Adipocyte (in vitro differentiated cells): ENCODE data around the gene ADD2.

ENCODE experiments used
- DNase-seq: peaks from one replicate; pipeline ENCODE4 v3.0.0-alpha.2; 2015; ENCODE audit warnings: low read depth
- H3K27me3 ChIP-seq: replicated peaks from 2 replicates; pipeline ENCODE4 v1.7.0; 2013; ENCODE audit warnings: mild to moderate bottlenecking, low read length, moderate library complexity; ENCODE audit not compliant: control insufficient read depth, insufficient read depth
- H3K36me3 ChIP-seq: 2 replicates; pipeline ENCODE4 v1.7.0; 2013; ENCODE audit warnings: low read length, mild to moderate bottlenecking, moderate library complexity; ENCODE audit not compliant: control insufficient read depth, insufficient read depth, severe bottlenecking
- H3K4me1 ChIP-seq: 2 replicates; pipeline ENCODE4 v1.7.0; 2013; ENCODE audit warnings: mild to moderate bottlenecking, low read length, moderate library complexity; ENCODE audit not compliant: control insufficient read depth, insufficient read depth
- H3K4me3 ChIP-seq: 2 replicates; pipeline ENCODE4 v1.7.0; 2013; ENCODE audit warnings: mild to moderate bottlenecking, low read length, moderate library complexity
- H3K9ac ChIP-seq: 2 replicates; pipeline ENCODE4 v1.7.0; 2013; ENCODE audit warnings: mild to moderate bottlenecking, low read length, moderate library complexity
- H3K9me3 ChIP-seq: 2 replicates; pipeline ENCODE4 v1.7.0; 2013; ENCODE audit warnings: mild to moderate bottlenecking, low read length, moderate library complexity; ENCODE audit not compliant: control insufficient read depth

The ADD2 gene

DNA sequence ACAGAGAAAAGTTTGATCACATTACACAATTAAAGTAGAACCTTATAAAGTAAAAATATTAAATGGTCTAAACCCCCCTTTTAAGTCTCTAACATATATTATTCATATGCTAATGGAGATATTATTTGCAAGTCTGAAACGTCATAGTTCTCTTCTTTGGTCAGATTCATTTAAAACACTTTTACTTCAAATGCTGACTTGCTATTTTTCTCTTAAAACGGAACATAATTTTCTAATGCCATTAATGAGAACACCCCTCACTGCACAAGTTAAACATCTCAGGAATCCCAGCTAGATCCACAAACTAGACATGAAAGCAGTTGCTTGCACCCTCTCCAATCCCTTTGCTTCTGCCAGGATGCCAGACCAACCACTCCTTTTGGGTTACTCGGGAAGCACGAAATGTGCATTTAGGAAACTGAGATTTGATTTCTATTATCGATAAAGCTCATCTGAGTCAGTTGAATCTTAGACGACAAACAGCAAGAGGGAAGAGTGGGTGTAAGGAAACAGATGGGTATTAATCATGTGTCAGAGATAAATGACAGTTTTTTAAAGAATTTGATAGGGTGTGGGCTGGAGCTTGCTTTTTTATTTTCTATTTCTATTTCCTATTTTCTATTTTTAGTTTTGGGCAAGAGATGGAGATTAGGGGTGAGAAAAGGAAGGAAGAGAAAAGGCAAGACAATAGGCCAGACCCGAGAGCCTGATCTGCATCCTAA lies 1.5 kb downstream of the ADD2 start:
- Histone ChIP-seq H3K4me1 (peaks cover 5% of the 10 kb centered on the region), H3K4me3 (peak overlapping the region; percentile 41), H3K9ac (no peak overlapping the region), H3K9me3 (no peaks in the 10 kb centered on the region), H3K27me3 (peaks cover 59% of the 10 kb centered on the region), H3K36me3 (no peaks in the 10 kb centered on the region)
- DNase-seq = no peak

DNA sequence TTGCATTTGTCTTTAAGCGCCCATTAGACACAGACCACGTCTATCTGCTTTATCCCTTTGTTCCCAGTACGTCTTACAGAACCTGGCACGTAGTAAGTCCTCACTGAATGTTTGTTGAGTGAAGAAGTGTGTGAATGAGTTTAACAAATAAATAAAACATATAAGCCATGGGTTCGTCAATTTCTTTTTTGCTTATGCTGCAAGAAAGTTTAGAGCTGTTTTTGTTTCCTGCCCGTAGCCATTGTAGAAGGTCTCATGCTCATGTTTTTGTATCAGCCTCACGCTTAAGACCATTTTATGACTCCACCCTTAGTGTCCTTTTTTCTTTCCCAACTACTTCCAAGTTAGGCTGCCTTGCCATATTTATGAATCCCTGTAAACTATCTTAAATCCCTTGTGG lies 2.5 kb downstream of the ADD2 start:
- no peak for DNase-seq
- peaks cover 5% of the 10 kb centered on the region for H3K4me1 ChIP-seq
- no peak overlapping the region for H3K4me3 ChIP-seq
- peaks cover 54% of the 10 kb centered on the region for H3K27me3 ChIP-seq
- H3K9ac ChIP-seq = no peak overlapping the region
- H3K36me3 ChIP-seq = no peaks in the 10 kb centered on the region
- no peaks in the 10 kb centered on the region for H3K9me3 ChIP-seq

DNA sequence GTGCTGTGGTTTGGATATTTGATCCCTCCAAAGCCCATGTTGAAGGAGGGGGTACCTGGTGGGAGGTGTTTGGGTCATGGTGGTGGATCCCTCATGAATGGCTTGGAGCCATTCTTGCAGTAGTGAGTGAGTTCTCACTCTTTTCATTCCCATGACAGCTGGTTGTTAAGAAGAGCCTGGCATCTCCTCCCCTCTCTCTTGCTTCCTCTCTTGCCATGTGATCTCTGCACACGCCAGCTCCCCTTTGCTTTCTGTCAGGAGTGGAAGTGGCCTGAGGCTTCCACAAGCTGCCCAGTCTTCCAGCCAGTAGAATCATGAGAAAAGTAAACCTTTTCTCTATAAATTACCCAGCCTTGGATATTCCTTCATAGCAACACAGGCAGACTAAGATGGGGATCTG lies 8.6 kb downstream of the ADD2 start:
- no peak overlapping the region for H3K9ac ChIP-seq
- DNase-seq = no peak
- no peaks in the 10 kb centered on the region for H3K9me3 ChIP-seq
- H3K4me1 ChIP-seq = no peaks in the 10 kb centered on the region
- H3K4me3 ChIP-seq = no peak overlapping the region
- H3K36me3 ChIP-seq = no peaks in the 10 kb centered on the region
- H3K27me3 ChIP-seq = peaks cover 41% of the 10 kb centered on the region

DNA sequence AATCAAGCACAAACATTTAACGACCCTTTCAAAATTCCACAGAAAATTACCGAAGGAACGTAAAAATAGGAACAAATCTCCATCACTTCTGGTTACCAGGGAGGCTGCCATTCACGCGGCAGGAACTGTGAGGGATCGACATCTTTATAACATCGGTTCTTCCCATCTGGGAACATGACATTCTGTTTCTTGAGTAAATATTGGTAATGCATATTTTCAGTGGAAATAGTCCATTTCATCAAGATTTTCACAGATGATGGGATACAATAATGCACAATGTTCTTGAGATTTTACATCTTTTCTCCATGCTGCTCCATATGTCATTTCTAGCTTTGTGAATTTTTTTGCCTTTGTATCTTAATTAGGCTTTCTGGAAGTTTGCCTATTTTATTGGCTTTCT lies 10.0 kb downstream of the ADD2 start:
- Histone ChIP-seq H3K9me3 (no peaks in the 10 kb centered on the region), H3K4me3 (no peak overlapping the region), H3K36me3 (no peaks in the 10 kb centered on the region), H3K4me1 (no peaks in the 10 kb centered on the region), H3K27me3 (peaks cover 50% of the 10 kb centered on the region), H3K9ac (no peak overlapping the region)
- DNase-seq = no peak

- Histone ChIP-seq H3K27me3 (peaks cover 56% of the 10 kb centered on the region), H3K4me1 (no peaks in the 10 kb centered on the region), H3K36me3 (no peaks in the 10 kb centered on the region), H3K4me3 (no peak overlapping the region), H3K9me3 (no peaks in the 10 kb centered on the region), H3K9ac (no peak overlapping the region)
- DNase-seq = no peak
Measured at GRCh38 chr2:70757360-70757759, 10.6 kb downstream of the ADD2 start.

GRCh38 chr2:70756128-70756527 lies 11.9 kb downstream of the ADD2 start:
- DNase-seq = no peak
- Histone ChIP-seq H3K36me3 (no peaks in the 10 kb centered on the region), H3K9ac (no peak overlapping the region), H3K9me3 (no peaks in the 10 kb centered on the region), H3K27me3 (peaks cover 57% of the 10 kb centered on the region), H3K4me3 (no peak overlapping the region), H3K4me1 (no peaks in the 10 kb centered on the region)

GRCh38 chr2:70753902-70754301 lies 14.1 kb downstream of the ADD2 start:
- Histone ChIP-seq H3K9ac (no peak overlapping the region), H3K9me3 (no peaks in the 10 kb centered on the region), H3K4me3 (no peak overlapping the region), H3K4me1 (no peaks in the 10 kb centered on the region), H3K36me3 (no peaks in the 10 kb centered on the region), H3K27me3 (peaks cover 65% of the 10 kb centered on the region)
- DNase-seq = no peak

DNA sequence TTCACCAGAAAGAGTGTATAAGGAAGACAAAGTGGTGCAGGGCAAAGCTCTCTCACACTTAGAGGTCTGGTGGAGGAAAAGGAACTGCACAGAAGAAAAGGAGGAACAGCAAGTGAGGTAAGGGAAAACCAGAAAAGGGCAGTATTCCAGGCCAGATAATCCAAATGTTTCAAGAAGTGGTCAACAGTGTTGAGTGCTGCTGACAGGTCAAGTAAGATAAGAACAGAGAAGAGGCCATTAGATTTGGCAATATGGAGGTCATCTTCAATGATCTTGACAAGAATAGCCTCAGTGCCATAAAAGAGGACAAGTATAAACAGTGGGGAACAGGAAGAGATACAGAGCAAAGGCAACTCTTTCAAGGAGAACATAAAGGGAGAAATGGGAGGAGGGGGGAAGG lies 15.0 kb downstream of the ADD2 start:
- DNase-seq = no peak
- Histone ChIP-seq H3K27me3 (peaks cover 61% of the 10 kb centered on the region), H3K4me1 (no peaks in the 10 kb centered on the region), H3K9me3 (no peaks in the 10 kb centered on the region), H3K9ac (no peak overlapping the region), H3K36me3 (no peaks in the 10 kb centered on the region), H3K4me3 (no peak overlapping the region)

DNA sequence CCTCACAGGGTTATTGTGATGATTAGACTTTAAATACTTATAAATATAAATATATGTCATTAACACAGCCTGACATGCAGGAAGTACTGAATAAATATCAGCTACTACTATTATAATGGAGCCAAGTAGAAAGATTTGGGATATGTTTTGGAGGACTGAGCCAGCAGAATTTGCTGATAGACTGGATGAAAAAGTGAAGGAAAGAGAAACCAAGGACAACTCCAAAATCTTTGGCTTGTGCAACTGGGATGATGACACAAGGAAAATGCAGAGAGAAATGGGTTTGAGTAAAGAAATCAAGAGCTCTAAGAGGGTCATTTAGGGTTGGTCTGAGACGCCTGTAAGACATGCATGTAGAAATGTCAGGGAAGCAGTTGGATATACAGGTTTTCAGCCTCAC lies 15.6 kb downstream of the ADD2 start:
- no peaks in the 10 kb centered on the region for H3K4me1 ChIP-seq
- no peak for DNase-seq
- H3K27me3 ChIP-seq = peaks cover 57% of the 10 kb centered on the region

DNA sequence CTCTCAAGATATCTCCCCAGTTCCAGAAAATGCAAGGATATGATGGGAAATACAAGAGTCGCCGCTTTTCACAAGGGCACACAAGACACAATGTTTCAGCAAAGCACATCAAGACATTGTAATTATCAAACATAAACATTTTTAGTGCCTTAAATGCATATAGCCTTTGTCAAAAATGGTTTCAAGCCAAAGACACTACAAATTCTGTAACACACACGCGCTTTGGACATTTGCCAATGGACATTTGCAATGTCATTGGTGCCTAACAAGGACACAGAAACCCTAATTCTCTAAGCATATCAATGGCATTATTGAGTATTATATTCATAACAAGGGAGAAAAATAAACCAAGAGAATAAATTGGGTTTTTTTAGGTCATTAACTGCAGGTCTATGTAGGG lies 16.1 kb downstream of the ADD2 start:
- Histone ChIP-seq H3K27me3 (peaks cover 52% of the 10 kb centered on the region), H3K36me3 (no peaks in the 10 kb centered on the region), H3K9me3 (no peaks in the 10 kb centered on the region), H3K9ac (no peak overlapping the region), H3K4me3 (no peak overlapping the region), H3K4me1 (no peaks in the 10 kb centered on the region)
- DNase-seq = no peak

More for the DNA sequence above, 15.6 kb downstream of the ADD2 start:
- Histone ChIP-seq H3K4me3 (no peak overlapping the region), H3K9ac (no peak overlapping the region), H3K9me3 (no peaks in the 10 kb centered on the region), H3K36me3 (no peaks in the 10 kb centered on the region)

GRCh38 chr2:70750320-70750719 lies 17.7 kb downstream of the ADD2 start:
- no peaks in the 10 kb centered on the region for H3K4me1 ChIP-seq
- H3K9me3 ChIP-seq = no peaks in the 10 kb centered on the region
- no peak overlapping the region for H3K4me3 ChIP-seq
- H3K27me3 ChIP-seq = peaks cover 46% of the 10 kb centered on the region
- no peak for DNase-seq
- H3K36me3 ChIP-seq = no peaks in the 10 kb centered on the region
- H3K9ac ChIP-seq = no peak overlapping the region
